ENCODE data around the gene ANKZF1. TPM values are rescaled to one million over a fixed set of nuclear protein-coding genes. Genes with fewer than 3 reads are reported as not detected.

Gene ANKZF1
- total and polyA plus RNA-seq, 7 experiments from 2014 or later, result 29.7 to 287 (median 135) TPM

DNA sequence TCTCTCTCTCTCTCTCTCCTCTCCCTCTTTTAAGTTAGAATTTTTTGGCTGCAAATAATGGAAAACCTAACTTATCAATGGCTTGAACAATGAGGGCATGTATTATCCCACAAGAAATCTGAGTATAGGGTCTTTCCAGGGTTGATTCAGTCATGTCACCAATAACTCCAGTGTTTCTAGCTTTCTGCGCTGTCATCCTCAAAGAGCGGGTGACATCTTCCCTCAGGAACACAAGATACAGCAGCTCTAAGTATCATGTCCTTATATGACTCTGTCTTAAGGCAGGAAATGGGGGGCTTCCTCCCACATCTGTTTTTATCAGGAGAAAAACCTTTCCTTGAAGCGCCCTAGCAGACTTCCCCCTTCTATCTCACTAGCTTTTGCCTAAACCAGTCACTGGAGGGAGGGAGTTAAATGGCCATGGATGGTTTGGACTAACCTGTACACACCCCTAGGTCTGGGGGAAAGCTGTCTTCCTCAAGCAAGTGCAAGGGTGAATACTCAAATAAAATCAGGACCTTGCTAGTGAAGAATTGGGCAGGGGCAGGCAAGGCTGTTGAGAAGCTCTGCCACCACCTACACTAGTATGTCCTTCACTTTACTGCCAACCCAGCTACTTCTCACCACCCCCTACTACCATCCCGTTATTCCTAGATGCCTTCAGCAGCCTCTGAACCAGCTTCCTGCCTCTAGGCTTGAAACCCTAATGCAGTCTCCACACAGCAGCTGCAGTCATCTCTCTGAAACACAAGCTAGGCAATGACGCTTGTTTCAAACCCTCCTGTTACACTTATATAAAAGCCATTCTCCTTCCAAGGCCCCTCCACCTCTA lies 31.6 kb downstream of the ANKZF1 start:
- no peak overlapping the region for H3K27ac Mint-ChIP-seq
- H3K27me3 Mint-ChIP-seq, result peaks cover 0 to 25% (median 0%) of the 10 kb centered on the region in 5 donors
- no peaks in the 10 kb centered on the region for H3K9me3 Mint-ChIP-seq
- Histone ChIP-seq H3K4me3 (ENCODE audit: low read length) (no peak overlapping the region), H3K27me3 (ENCODE audit: control insufficient read depth in 2 of 2, insufficient read depth in 2 of 2, low read length in 2 of 2) (no peaks in the 10 kb centered on the region), H3K36me3 (ENCODE audit: control insufficient read depth in 2 of 3, insufficient read depth in 3 of 3, low read length in 3 of 3) (no peaks in the 10 kb centered on the region), H3K27ac (ENCODE audit: low read depth, low read length) (no peak overlapping the region), H3K9me3 (ENCODE audit: control insufficient read depth in 2 of 3, low read length in 3 of 3) (no peaks in the 10 kb centered on the region), H3K4me1 (ENCODE audit: control insufficient read depth in 2 of 2, insufficient read depth in 2 of 2, low read length in 2 of 2) (no peaks in the 10 kb centered on the region)
- intact Hi-C loops (cut with micrococcal nuclease), result no loop called here
- DNase-seq, result no peak
- ATAC-seq, result no peak
- H3K4me1 Mint-ChIP-seq, result peaks cover 0 to 4% (median 2%) of the 10 kb centered on the region in 7 donors
- CTCF ChIA-PET, result interaction anchor here (0.6 to 1.5 kb wide), 6 partner anchors 15 to 1199 kb away, joined by 3 to 4 read pairs (median 3); no protein-coding TSS in a partner anchor
- no peak overlapping the region for H3K4me3 Mint-ChIP-seq
- POLR2A ChIA-PET, result interaction anchor here (0.9 to 1.9 kb wide), 5 partner anchors 8 to 86 kb away, joined by 3 to 12 read pairs (median 5); partner anchors contain the start of genes DNAJB2 and TUBA4B
- H3K36me3 Mint-ChIP-seq, result no peaks in the 10 kb centered on the region

DNA sequence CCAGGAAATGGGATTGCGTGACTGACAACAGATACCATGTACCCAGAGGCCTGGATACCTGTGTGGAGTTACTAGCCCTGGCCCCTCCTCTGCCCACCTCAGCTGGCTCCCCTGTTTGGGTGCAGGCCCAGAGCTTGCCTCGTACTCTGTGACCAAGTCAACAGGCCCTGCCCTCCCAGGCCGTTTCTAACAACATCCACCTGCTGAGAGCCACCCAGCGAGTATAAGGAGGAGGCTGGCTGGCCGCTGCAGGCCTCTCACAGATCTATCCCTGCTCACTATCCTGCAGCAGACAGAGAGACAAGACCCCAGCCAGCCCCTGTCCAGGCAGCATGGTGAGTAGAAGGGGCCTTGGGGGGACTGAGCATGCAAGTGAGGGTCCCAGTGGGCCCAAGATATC lies 36.6 kb downstream of the ANKZF1 start:
- Histone ChIP-seq H3K36me3 (ENCODE audit: control insufficient read depth in 2 of 3, insufficient read depth in 3 of 3, low read length in 3 of 3) (no peaks in the 10 kb centered on the region), H3K4me3 (ENCODE audit: low read length) (no peak overlapping the region), H3K27ac (ENCODE audit: low read depth, low read length) (no peak overlapping the region), H3K4me1 (ENCODE audit: control insufficient read depth in 2 of 2, insufficient read depth in 2 of 2, low read length in 2 of 2) (no peaks in the 10 kb centered on the region), H3K27me3 (ENCODE audit: control insufficient read depth in 2 of 2, insufficient read depth in 2 of 2, low read length in 2 of 2) (no peaks in the 10 kb centered on the region), H3K9me3 (ENCODE audit: control insufficient read depth in 2 of 3, low read length in 3 of 3) (no peaks in the 10 kb centered on the region)
- ATAC-seq, result no peak
- H3K36me3 Mint-ChIP-seq, result no peaks in the 10 kb centered on the region
- no peak overlapping the region for H3K4me3 Mint-ChIP-seq
- intact Hi-C loops (cut with micrococcal nuclease), result no loop called here
- ChIA-PET CTCF (no interaction called here), POLR2A (interaction anchor here (1.0 to 1.8 kb wide), 3 partner anchors 12 to 39 kb away, joined by 4 to 6 read pairs (median 5); no protein-coding TSS in a partner anchor)
- H3K27me3 Mint-ChIP-seq, result peaks cover 0 to 13% (median 0%) of the 10 kb centered on the region in 5 donors
- DNase-seq, result no peak
- H3K9me3 Mint-ChIP-seq, result no peaks in the 10 kb centered on the region
- no peak overlapping the region for H3K27ac Mint-ChIP-seq
- peaks cover 0 to 3% (median 0%) of the 10 kb centered on the region in 7 donors for H3K4me1 Mint-ChIP-seq

DNA sequence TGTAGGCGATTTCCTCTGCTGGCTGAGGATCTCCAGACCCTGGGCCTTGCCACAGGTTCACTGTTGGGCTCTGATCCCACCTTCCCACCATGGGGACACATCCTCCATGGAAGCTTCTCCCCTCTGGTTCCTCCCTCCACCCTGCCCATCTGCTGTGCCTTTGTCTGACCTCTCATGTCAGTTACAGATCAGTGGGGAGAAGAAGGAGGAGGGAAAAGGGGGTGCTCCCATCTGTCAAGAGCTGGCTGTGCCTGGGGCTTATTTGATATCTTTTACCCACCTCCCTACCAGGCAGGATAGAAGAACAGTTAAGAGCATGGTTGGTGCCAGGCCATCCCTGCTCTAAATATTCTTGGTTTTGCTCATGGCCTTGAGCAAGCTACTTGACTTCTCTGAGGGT lies 37.3 kb downstream of the ANKZF1 start:
- Histone ChIP-seq H3K36me3 (ENCODE audit: control insufficient read depth in 2 of 3, insufficient read depth in 3 of 3, low read length in 3 of 3) (no peaks in the 10 kb centered on the region), H3K4me3 (ENCODE audit: low read length) (no peak overlapping the region), H3K9me3 (ENCODE audit: control insufficient read depth in 2 of 3, low read length in 3 of 3) (no peaks in the 10 kb centered on the region), H3K27me3 (ENCODE audit: control insufficient read depth in 2 of 2, insufficient read depth in 2 of 2, low read length in 2 of 2) (no peaks in the 10 kb centered on the region), H3K27ac (ENCODE audit: low read depth, low read length) (no peak overlapping the region), H3K4me1 (ENCODE audit: control insufficient read depth in 2 of 2, insufficient read depth in 2 of 2, low read length in 2 of 2) (no peaks in the 10 kb centered on the region)
- H3K27ac Mint-ChIP-seq, result peak overlapping the region in 1 of 9 donors; percentile 8
- ChIA-PET CTCF (no interaction called here), POLR2A (interaction anchor here (1.8 kb wide), 1 partner anchor 12 kb away, joined by 6 read pairs; no protein-coding TSS in a partner anchor)
- H3K36me3 Mint-ChIP-seq, result no peaks in the 10 kb centered on the region
- H3K4me1 Mint-ChIP-seq, result peaks cover 0 to 3% (median 0%) of the 10 kb centered on the region in 7 donors
- H3K9me3 Mint-ChIP-seq, result no peaks in the 10 kb centered on the region
- intact Hi-C loops (cut with micrococcal nuclease), result no loop called here
- DNase-seq (no peak), ATAC-seq (no peak)
- peaks cover 0 to 9% (median 0%) of the 10 kb centered on the region in 5 donors for H3K27me3 Mint-ChIP-seq
- no peak overlapping the region for H3K4me3 Mint-ChIP-seq

DNA sequence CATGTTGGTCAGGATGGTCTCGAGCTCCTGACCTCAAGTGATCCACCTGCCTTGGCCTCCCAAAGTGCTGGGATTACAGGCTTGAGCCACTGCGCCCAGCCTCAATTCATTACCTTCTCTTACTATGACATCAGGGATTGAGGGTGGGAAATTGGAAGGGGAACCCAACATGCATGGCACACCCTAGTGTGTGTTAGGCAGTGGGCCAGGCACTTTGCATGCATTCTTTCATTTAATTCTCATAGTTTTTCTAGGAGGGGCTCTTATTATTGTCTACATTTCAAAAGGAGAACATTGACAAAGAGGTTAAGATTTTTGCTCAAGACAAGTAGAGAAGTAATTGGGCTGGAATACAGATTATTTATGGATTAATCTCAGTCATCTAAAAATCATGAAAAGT lies 38.7 kb downstream of the ANKZF1 start:
- Histone ChIP-seq H3K36me3 (ENCODE audit: control insufficient read depth in 2 of 3, insufficient read depth in 3 of 3, low read length in 3 of 3) (no peaks in the 10 kb centered on the region), H3K4me1 (ENCODE audit: control insufficient read depth in 2 of 2, insufficient read depth in 2 of 2, low read length in 2 of 2) (no peaks in the 10 kb centered on the region), H3K27ac (ENCODE audit: low read depth, low read length) (no peak overlapping the region), H3K9me3 (ENCODE audit: control insufficient read depth in 2 of 3, low read length in 3 of 3) (no peaks in the 10 kb centered on the region), H3K4me3 (ENCODE audit: low read length) (no peak overlapping the region), H3K27me3 (ENCODE audit: control insufficient read depth in 2 of 2, insufficient read depth in 2 of 2, low read length in 2 of 2) (no peaks in the 10 kb centered on the region)
- Mint-ChIP-seq H3K9me3 (no peaks in the 10 kb centered on the region), H3K4me1 (no peaks in the 10 kb centered on the region), H3K27ac (no peak overlapping the region), H3K27me3 (peaks cover 0 to 9% (median 0%) of the 10 kb centered on the region in 5 donors), H3K4me3 (no peak overlapping the region), H3K36me3 (no peaks in the 10 kb centered on the region)
- ChIA-PET POLR2A (no interaction called here), CTCF (no interaction called here)
- intact Hi-C loops (cut with micrococcal nuclease), result no loop called here
- ATAC-seq (no peak), DNase-seq (no peak)

DNA sequence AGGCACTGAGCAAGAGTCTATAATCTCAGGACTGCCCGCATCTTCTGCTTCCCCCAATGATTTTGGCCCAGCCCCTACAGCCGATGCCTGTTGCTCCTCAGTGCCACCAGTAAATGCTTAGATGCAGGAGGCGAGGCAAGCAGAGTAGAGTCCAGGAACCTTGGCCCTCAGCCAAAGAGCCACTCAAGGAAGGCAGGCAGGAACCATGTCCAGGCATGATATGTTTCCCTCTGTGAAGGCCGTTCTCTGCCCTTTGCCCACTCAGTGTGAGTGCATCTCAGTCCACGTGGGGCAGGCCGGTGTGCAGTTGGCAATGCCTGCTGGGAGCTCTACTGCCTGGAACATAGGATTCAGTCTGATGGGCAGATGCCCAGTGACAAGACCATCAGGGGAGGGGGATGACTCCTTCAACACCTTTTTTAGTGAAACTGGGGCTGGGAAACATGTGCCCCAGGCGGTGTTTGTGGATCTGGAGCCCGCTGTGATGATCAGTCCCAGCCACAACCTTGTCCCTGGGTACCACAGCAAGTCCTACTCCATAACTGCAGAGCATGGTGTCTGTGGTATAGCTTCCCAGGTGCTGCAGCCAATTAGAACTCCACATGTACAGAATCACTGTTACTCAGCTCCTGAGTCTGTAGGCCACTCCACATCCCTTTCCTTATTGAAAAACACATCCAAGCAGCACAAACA lies 39.9 kb downstream of the ANKZF1 start:
- POLR2A ChIA-PET, result interaction anchor here (0.8 to 0.9 kb wide), 3 partner anchors 9 to 41 kb away, joined by 3 read pairs; partner anchors contain the start of gene DNAJB2
- no peak for ATAC-seq
- H3K4me1 Mint-ChIP-seq, result no peaks in the 10 kb centered on the region
- no peaks in the 10 kb centered on the region for H3K36me3 Mint-ChIP-seq
- H3K4me3 Mint-ChIP-seq, result no peak overlapping the region
- no peaks in the 10 kb centered on the region for H3K4me1 ChIP-seq (ENCODE audit: control insufficient read depth in 2 of 2, insufficient read depth in 2 of 2, low read length in 2 of 2)
- CTCF ChIA-PET, result no interaction called here
- no peaks in the 10 kb centered on the region for H3K36me3 ChIP-seq (ENCODE audit: control insufficient read depth in 2 of 3, insufficient read depth in 3 of 3, low read length in 3 of 3)
- H3K27me3 Mint-ChIP-seq, result peaks cover 0 to 14% (median 0%) of the 10 kb centered on the region in 5 donors
- no peak for DNase-seq
- intact Hi-C loops (cut with micrococcal nuclease), result no loop called here
- H3K27me3 ChIP-seq (ENCODE audit: control insufficient read depth in 2 of 2, insufficient read depth in 2 of 2, low read length in 2 of 2), result no peaks in the 10 kb centered on the region
- no peak overlapping the region for H3K4me3 ChIP-seq (ENCODE audit: low read length)
- H3K27ac ChIP-seq (ENCODE audit: low read depth, low read length), result no peak overlapping the region
- H3K9me3 Mint-ChIP-seq, result no peaks in the 10 kb centered on the region
- H3K9me3 ChIP-seq (ENCODE audit: control insufficient read depth in 2 of 3, low read length in 3 of 3), result no peaks in the 10 kb centered on the region
- H3K27ac Mint-ChIP-seq, result no peak overlapping the region

DNA sequence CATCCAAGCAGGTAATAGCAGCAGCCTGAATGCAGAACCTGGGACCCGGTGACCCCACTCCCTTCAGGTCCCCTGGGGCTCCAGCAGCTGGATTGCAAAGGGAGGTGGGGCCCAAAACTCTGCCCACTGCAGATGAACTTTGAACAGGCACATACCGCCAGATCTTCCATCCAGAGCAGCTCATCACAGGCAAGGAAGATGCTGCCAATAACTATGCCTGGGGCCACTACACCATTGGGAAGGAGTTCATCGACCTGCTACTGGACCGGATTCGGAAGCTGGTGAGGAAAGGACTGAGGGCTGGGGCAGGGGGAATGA lies 40.4 kb downstream of the ANKZF1 start:
- Histone ChIP-seq H3K36me3 (ENCODE audit: control insufficient read depth in 2 of 3, insufficient read depth in 3 of 3, low read length in 3 of 3) (no peaks in the 10 kb centered on the region), H3K27me3 (ENCODE audit: control insufficient read depth in 2 of 2, insufficient read depth in 2 of 2, low read length in 2 of 2) (no peaks in the 10 kb centered on the region), H3K27ac (ENCODE audit: low read depth, low read length) (no peak overlapping the region), H3K9me3 (ENCODE audit: control insufficient read depth in 2 of 3, low read length in 3 of 3) (no peaks in the 10 kb centered on the region), H3K4me1 (ENCODE audit: control insufficient read depth in 2 of 2, insufficient read depth in 2 of 2, low read length in 2 of 2) (no peaks in the 10 kb centered on the region), H3K4me3 (ENCODE audit: low read length) (no peak overlapping the region)
- H3K4me1 Mint-ChIP-seq, result no peaks in the 10 kb centered on the region
- ChIA-PET CTCF (no interaction called here), POLR2A (interaction anchor here (0.8 to 0.9 kb wide), 3 partner anchors 9 to 42 kb away, joined by 3 read pairs; partner anchors contain the start of gene DNAJB2)
- no peak overlapping the region for H3K27ac Mint-ChIP-seq
- no peaks in the 10 kb centered on the region for H3K9me3 Mint-ChIP-seq
- ATAC-seq, result no peak
- H3K27me3 Mint-ChIP-seq, result peaks cover 0 to 16% (median 0%) of the 10 kb centered on the region in 5 donors
- H3K4me3 Mint-ChIP-seq, result no peak overlapping the region
- no peaks in the 10 kb centered on the region for H3K36me3 Mint-ChIP-seq
- intact Hi-C loops (cut with micrococcal nuclease), result no loop called here
- DNase-seq, result no peak

All from naive thymus-derived CD4-positive, alpha-beta T cell (primary cell).